NOMO-1 treated with dmso at 0.1 percent for 144 hours (cell line): ENCODE data around the gene SYNM.

ENCODE experiments used
- DNase-seq: peaks from one replicate; lab custom pipeline; 2025; ENCODE audit not compliant: unreplicated experiment; lab: John Stamatoyannopoulos, UW

Gene SYNM

DNA sequence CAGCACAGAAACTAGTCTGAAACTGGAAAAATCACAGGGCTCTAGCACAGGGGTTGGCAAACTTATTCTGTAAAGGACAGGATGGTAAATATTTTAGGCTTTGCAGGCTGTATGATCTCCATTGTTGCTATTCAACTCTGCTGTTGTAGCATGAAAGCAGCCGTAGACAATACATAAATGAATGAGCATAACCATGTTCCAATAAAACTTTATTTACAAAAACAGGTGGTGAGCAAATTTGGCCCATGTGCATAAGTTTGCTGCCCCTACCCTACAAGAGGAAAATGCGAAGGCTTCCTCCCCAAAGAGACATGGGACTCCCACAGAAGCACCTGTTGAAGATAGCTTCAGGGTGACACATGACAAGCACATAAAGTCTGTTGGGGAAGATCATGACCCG, 59.2 kb downstream of the SYNM start:
- DNase-seq = no peak

DNA sequence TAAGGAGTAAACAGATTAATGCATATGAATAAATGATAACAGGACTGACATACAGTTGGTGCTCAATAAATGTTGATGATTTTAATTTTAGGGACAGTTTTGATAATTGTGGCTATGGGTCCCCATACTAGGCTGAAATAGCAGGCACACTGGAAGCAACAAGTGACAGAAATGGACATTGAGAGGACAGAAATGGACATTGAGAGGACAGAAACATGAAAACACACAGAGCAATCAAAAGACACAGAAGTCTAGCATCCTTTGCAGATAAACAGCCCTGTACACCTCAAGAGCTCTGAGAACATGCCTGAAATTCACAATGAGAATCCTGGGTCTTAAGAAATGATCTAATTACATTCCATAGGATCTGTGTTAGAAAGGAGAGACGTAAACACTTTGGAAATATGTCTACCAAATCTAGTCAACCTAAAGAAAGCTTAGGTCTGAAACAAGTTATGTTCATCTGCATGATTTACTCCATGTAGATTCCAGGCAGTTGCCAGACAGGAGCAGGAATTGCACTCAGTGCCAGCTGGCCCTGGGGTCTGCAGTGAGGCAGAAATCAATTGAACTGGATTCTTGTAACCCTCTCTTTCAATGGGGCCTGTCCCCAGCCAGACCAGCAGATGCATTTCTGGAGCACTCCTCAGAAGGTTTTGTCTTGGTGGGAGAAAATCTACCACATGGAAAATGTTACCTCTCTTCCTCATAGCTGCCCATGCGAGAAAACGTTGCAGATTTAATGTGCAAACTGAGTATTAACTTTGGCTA, 60.3 kb downstream of the SYNM start:
- DNase-seq = no peak

DNA sequence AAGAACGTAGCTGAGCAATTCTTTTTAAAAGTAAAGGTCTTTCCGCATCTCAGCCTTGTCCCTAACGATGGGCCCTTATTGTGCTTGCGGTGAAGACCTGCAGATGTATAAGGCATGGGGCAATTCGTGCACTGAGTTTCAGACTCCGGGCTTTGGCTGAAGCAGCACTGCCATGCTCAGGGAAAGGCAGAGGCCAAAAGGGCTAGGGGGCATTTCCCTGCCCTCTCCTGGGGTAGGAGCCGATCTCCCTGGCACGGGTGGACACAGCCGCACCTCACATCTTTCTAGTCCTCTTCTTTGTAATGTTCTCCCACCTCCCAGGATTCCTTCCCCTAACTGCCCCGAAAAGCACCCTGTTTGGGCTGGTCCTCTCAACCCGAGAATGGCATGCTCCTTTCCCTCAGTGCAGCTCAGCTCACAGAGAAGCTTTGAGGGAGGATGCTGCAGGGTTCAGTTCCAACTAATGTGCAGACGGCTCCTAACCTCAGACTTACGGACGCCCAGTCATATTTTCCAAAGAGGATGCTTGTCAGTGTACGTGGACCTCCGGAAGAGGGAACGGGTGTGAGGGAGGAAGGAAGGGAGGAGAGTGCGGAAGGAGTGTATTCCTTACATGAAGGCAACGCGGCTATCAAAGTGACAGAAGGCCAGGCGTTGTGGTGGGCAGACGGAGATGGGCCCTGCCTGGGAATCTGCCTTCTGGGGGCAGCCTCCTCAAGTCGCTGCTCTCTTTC, 61.2 kb downstream of the SYNM start:
- no peak for DNase-seq

DNA sequence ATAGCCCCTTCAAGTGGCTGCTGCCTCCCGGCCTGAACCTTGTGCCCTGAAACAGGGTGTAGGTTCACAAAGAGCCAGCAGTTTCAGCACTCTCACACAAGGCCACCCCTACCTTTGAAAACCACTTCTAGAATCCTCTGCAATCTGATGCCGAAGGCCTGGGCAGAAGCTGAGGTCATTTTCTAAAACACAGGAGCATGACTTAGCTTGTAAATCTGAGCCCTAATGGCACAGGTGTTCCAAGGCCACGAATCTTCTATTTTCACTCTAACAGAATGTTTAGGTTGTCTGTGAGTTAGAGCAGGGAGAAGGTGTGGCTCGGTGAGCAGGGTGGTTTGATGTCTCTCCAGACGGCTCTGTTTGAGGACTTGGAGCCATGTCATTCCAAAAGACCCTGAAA, 62.3 kb downstream of the SYNM start:
- no peak for DNase-seq

GRCh38 chr15:99167640-99168039, 62.8 kb downstream of the SYNM start:
- no peak for DNase-seq

DNA sequence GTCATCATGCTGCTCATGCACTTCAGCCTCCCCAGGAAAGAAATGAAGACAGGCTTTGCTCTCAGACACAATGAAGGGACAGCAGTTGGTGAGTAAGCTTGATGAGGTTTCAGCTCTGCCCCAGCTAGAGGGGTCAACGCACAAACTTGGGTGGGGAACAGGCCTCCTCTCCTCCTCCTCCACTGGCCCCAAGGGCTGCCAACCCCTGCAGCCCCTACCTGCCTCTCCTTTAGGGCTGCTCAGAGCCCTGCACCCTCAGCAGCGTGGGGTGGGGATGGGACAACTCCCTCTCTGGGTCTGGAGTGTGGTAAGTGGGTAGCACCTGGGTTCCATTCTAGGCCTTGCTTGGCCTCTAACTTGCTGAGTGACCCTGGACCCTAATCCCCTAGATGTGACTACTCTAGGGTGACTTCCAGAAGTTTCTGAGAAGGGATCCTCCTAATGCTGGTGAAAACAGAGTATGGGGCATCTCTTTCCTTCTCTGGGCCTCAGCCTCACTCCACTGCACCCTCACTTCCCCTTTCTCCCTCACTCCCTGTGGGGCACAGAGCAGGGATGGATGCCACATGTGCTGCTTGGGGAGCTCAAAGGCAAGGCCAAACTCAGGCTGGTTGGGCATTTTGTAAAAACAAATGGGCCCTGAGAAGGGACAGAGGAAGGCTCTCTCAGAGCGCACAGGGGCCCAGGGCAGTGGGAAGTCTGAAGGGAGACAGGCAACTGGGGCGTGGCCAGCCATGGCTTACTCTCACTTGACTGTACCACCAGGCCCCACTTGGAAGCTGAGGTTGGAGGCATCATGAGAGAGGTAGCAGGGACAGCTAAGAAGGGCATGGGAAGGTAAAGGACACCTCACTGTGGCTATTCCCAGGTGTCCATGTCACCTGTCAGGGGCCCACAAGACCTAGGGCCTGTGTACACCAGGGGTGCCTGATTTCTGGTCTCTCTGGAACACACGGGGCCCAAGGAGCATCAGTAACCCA, 64.0 kb downstream of the SYNM start:
- DNase-seq = peak; percentile 3

DNA sequence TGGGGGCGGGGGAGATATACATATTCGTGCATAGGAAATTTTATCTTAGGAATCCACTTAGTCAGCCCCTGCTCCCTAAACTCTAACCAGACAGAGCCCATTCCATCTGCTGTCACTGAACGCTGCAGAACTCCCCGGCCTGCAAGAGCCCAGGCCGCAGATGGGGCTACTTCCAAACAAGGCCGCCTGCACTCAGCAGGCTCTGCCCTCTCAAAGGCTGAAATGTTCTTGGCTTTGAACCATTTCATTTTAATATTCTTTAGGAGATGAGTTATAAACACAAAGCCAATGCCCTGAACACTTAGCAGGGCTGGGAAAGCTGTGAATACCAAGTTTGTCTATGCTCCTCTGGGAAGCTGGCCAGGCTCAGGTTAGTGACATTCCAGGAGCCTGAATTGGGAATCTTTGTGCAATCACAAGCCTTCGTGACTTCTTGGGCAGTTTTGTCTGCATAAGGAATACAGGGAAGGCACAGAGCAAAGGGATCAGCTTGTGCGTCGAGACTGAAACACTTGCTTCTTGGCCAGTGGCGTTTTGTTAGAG, 65.0 kb downstream of the SYNM start:
- DNase-seq = no peak

DNA sequence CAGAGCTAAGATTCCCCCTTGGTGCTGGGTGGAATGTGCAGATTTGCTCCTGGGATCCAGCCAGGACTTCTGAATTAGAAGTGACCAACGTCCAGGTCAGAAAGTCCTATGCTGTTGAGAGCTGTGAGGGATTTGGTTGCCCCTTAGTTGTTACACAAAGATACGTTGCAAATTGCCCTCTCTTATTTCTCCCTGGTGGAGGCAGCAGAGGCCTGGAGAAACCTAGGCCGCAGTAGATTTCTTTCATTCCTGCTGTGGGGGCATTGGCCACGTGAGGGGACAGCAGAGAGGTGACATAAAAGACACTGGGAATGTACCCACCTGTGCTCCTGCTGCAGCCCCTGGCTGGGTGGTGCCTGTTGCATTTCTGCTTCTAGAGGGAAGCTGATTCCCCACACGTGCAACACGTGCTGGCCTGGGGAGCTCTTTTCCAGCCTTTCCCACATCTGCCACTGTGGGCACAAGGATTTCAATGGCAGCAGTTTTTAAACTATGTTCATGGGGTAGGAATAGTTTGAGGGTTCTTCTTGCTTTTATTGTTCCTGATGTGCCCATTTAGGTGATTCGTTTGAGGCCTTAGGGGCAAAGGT, 65.7 kb downstream of the SYNM start:
- DNase-seq = no peak

- no peak for DNase-seq
Measured at GRCh38 chr15:99172171-99172570, 67.3 kb downstream of the SYNM start.

- DNase-seq = no peak
Measured at GRCh38 chr15:99172989-99173388, 68.1 kb downstream of the SYNM start.

- DNase-seq = no peak
Measured at GRCh38 chr15:99174567-99175395, 69.9 kb downstream of the SYNM start.

DNA sequence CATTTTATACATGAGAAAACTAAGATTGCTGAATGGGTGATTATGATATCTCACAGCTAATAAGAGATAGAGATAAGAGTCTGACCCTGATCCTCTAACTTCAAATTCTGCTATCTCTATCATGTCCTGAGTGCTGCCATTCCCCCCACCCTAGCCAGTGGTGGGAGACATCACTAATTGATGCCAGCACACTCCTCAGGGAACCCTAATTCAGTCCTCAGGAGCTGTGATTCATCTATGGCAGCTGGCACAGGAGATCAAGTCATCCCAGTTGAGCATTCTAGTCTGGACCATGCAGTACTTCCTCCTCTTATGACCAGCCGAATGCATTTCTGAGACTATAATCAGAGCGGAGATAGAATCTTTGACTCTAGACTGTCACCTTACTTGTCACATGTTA, 71.9 kb downstream of the SYNM start:
- no peak for DNase-seq

DNA sequence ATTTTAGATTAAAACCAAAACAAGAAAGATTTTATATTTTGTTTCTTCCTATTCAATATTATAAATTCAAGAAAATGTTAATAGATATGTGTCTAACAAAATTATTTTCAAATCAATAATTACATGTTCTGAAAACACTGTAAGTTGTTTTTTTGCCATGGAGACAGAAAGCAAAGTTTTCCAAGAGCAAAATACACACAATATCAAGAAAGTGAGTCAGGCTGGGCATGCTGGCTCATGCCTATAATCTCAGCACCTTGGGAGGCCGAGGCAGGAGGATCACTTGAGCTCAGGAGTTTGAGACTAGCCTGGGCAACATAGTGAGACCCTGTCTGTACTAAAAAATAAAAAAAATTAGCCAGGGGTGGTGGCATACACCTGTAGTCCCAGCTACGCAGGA, 72.8 kb downstream of the SYNM start:
- DNase-seq = no peak

- no peak for DNase-seq
Measured at GRCh38 chr15:99180086-99180963, 75.4 kb downstream of the SYNM start.

- no peak for DNase-seq
Measured at GRCh38 chr15:99180964-99181306, 76.1 kb downstream of the SYNM start.

- DNase-seq = no peak
Measured at GRCh38 chr15:99181545-99181971, 76.7 kb downstream of the SYNM start.

DNA sequence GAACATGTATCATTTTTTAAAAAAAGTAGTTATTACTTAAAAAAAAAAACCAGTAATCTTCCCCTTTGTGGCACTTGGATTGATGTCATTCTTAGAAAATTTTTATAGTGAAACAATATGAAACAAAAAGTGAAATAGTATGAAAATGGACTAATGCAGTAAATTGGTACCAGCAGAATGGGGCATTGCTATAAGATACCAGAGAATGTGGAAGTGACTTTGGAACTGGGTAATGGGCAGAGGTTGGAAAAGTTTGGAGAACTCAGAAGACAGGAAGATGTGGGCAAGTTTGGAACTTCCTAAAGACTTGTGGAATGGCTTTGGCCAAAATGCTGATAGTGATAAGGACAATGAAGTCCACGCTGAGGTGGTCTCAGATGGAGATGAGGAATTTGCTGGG, 77.9 kb downstream of the SYNM start:
- DNase-seq = no peak
